HCT116 (cell line): ENCODE results near the gene OPN3. TPM values are rescaled to one million over a fixed set of nuclear protein-coding genes. Genes with fewer than 3 reads are reported as not detected.

Source experiments
- ATAC-seq: fragments of 200-7000 bp; cut with Tn5 transposase; 2 replicates; pipeline ENCODE4 v1.9.1; 2020; ENCODE audit warnings: mild to moderate bottlenecking, moderate library complexity
- BruUV-seq: library from RNA; stranded (reverse); fragments of 400-500 nt; replicated peaks from 2 replicates; lab custom pipeline; 2021; lab: Mats Ljungman, UMichigan
- CTCF ChIA-PET: fragments of 300-600 bp; sonication (Branson Sonifier 250); formaldehyde crosslinking; loops from one replicate; lab custom pipeline; 2021; ENCODE audit warnings: antibody characterized with exemption; lab: Charles Lee
- POLR2A ChIA-PET: fragments of 300-600, 350-600 bp; sonication (Branson Sonifier 250); formaldehyde crosslinking; loops from one replicate; lab custom pipeline; 2021; ENCODE audit warnings: antibody characterized with exemption; lab: Charles Lee
- RAD21 ChIA-PET, 2 experiments: fragments of 300-600 bp; sonication (Branson Sonifier 250); formaldehyde crosslinking; loops; one replicate each; lab custom pipeline; 2023; ENCODE audit warnings: low total read pairs in 2 of 2; ENCODE audit not compliant: uncharacterized antibody in 2 of 2, unreplicated experiment in 2 of 2, low non-redundant PET in 1 of 2; lab: Charles Lee
- DNase-seq: peaks from one replicate; pipeline ENCODE4 v3.0.0-alpha.2; 2010; ENCODE audit warnings: low read depth, low spot score
- H2AFZ ChIP-seq: fragments of 200-600 bp; shearing (Covaris generic), sonication (generic); 2 replicates; pipeline ENCODE4 v1.6.1; 2017; ENCODE audit warnings: low read depth, mixed run types, mixed read lengths, antibody characterized with exemption, low read length; ENCODE audit not compliant: poor library complexity, severe bottlenecking
- H3K27ac ChIP-seq: 2 replicates; pipeline ENCODE4 v1.5.1; 2012; ENCODE audit warnings: low read depth, low read length
- H3K27me3 ChIP-seq: fragments of 200-600 bp; sonication (generic); 2 replicates; pipeline ENCODE4 v1.6.1; 2016; ENCODE audit warnings: mixed run types, low read length, mixed read lengths; ENCODE audit not compliant: insufficient read depth
- H3K36me3 ChIP-seq, 2 experiments: fragments of 200-500 bp in 1 of 2; fragments of 200-600 bp in 1 of 2; sonication (Bioruptor generic) in 1 of 2; sonication (generic) in 1 of 2; 2 replicates each; pipeline versions ENCODE4 v1.5.1 to v1.6.1; 2014 to 2016; ENCODE audit warnings: low read length in 2 of 2, inconsistent platforms in 1 of 2, mixed read lengths in 1 of 2, mixed run types in 1 of 2; ENCODE audit not compliant: insufficient read depth in 2 of 2, control insufficient read depth in 1 of 2
- H3K4me1 ChIP-seq, 2 experiments: fragments of 200-600 bp in 1 of 2; sonication (generic) in 1 of 2; 2 replicates each; pipeline versions ENCODE4 v1.5.1 to v1.6.1; 2012 to 2017; ENCODE audit warnings: low read length in 2 of 2, inconsistent platforms in 1 of 2, mild to moderate bottlenecking in 1 of 2, mixed read lengths in 1 of 2, mixed run types in 1 of 2, moderate library complexity in 1 of 2; ENCODE audit not compliant: insufficient read depth in 2 of 2, control insufficient read depth in 1 of 2
- H3K4me2 ChIP-seq: fragments of 200-600 bp; sonication (generic); 2 replicates; pipeline ENCODE4 v1.6.1; 2017; ENCODE audit warnings: mixed run types, low read length, mixed read lengths
- H3K4me3 ChIP-seq, 2 experiments: fragments of 200-600 bp in 1 of 2; sonication (generic) in 1 of 2; replicated peaks in 1 of 2; 2 replicates each; pipeline ENCODE4 v1.5.1; 2011 to 2016; ENCODE audit warnings: low read length in 2 of 2, control low read depth in 1 of 2, low read depth in 1 of 2, mild to moderate bottlenecking in 1 of 2, mixed read lengths in 1 of 2, mixed run types in 1 of 2
- H3K79me2 ChIP-seq: fragments of 200-600 bp; sonication (generic); 2 replicates; pipeline ENCODE4 v1.6.1; 2017; ENCODE audit warnings: mild to moderate bottlenecking, mixed run types, low read length, moderate library complexity, mixed read lengths; ENCODE audit not compliant: insufficient read depth
- H3K9ac ChIP-seq: fragments of 200-600 bp; sonication (generic); 2 replicates; pipeline ENCODE4 v1.6.1; 2016; ENCODE audit warnings: low read length, mixed read lengths
- H3K9me2 ChIP-seq: fragments of 200-600 bp; sonication (generic), shearing (Covaris generic); 2 replicates; pipeline ENCODE4 v1.6.1; 2017; ENCODE audit warnings: mixed run types, mild to moderate bottlenecking, moderate library complexity; ENCODE audit not compliant: insufficient read depth
- H3K9me3 ChIP-seq, 2 experiments: fragments of 200-500 bp in 1 of 2; fragments of 200-600 bp in 1 of 2; sonication (Bioruptor generic) in 1 of 2; sonication (generic) in 1 of 2; 2 replicates each; pipeline ENCODE4 v1.6.1; 2014 to 2017; ENCODE audit warnings: low read length in 2 of 2, mixed read lengths in 2 of 2, inconsistent platforms in 1 of 2, low read depth in 1 of 2, mild to moderate bottlenecking in 1 of 2, mixed run types in 1 of 2, moderate library complexity in 1 of 2; ENCODE audit not compliant: control insufficient read depth in 1 of 2, insufficient read depth in 1 of 2
- H4K20me1 ChIP-seq: fragments of 200-600 bp; sonication (generic), shearing (Covaris generic); 2 replicates; pipeline ENCODE4 v1.6.1; 2017; ENCODE audit warnings: mixed run types, mild to moderate bottlenecking, moderate library complexity; ENCODE audit not compliant: insufficient read depth
- ATF3 ChIP-seq: IDR thresholded peaks from 2 replicates; pipeline ENCODE4 v1.6.1; 2012
- CBX3 ChIP-seq: IDR thresholded peaks from 2 replicates; pipeline ENCODE4 v1.6.1; 2012; ENCODE audit warnings: low read depth
- EGR1 ChIP-seq: IDR thresholded peaks from 2 replicates; pipeline ENCODE4 v1.6.1; 2012; ENCODE audit warnings: low read depth
- EZH2phosphoT487 ChIP-seq: fragments of 200-600 bp; IDR thresholded peaks from 2 replicates; pipeline ENCODE4 v1.6.1; 2018; ENCODE audit warnings: antibody characterized with exemption, borderline replicate concordance
- FOSL1 ChIP-seq: IDR thresholded peaks from 2 replicates; pipeline ENCODE4 v1.6.1; 2012; ENCODE audit warnings: low read depth
- MAX ChIP-seq: IDR thresholded peaks from 2 replicates; pipeline ENCODE4 v1.6.1; 2012
- POLR2A ChIP-seq: IDR thresholded peaks from 2 replicates; pipeline ENCODE4 v1.7.0; 2011; ENCODE audit warnings: borderline replicate concordance; ENCODE audit not compliant: insufficient read depth, insufficient read length; ENCODE audit errors: extremely low read depth
- REST ChIP-seq: IDR thresholded peaks from 2 replicates; pipeline ENCODE4 v1.6.1; 2012; ENCODE audit warnings: low read depth
- SIN3A ChIP-seq: IDR thresholded peaks from 2 replicates; pipeline ENCODE4 v1.6.1; 2012; ENCODE audit warnings: low read depth
- SRF ChIP-seq: IDR thresholded peaks from 2 replicates; pipeline ENCODE4 v1.6.1; 2012; ENCODE audit warnings: low read depth
- TCF7L2 ChIP-seq: IDR thresholded peaks from 2 replicates; pipeline ENCODE4 v1.7.0; 2011; ENCODE audit warnings: borderline replicate concordance, inconsistent platforms; ENCODE audit not compliant: insufficient read depth, insufficient read length; ENCODE audit errors: extremely low read depth
- YY1 ChIP-seq: IDR thresholded peaks from 2 replicates; pipeline ENCODE4 v1.6.1; 2011; ENCODE audit warnings: low read length, low read depth, moderate library complexity, mild to moderate bottlenecking; ENCODE audit not compliant: insufficient replicate concordance; ENCODE audit errors: extremely low read depth
- ZBTB33 ChIP-seq: IDR thresholded peaks from 2 replicates; pipeline ENCODE4 v1.6.1; 2011; ENCODE audit warnings: mild to moderate bottlenecking, low read length, moderate library complexity; ENCODE audit not compliant: insufficient replicate concordance; ENCODE audit errors: extremely low read depth
- ZFX ChIP-seq: fragments of 450-650 bp; IDR thresholded peaks from 2 replicates; pipeline ENCODE4 v1.6.1; 2017
- ZNF274 ChIP-seq: fragments of 200-500 bp; sonication (Bioruptor generic); IDR thresholded peaks from 2 replicates; pipeline ENCODE4 v1.6.1; 2014; ENCODE audit warnings: mild to moderate bottlenecking, low read depth, low read length, inconsistent platforms
- intact Hi-C: fragments of 100-400 bp; cut with micrococcal nuclease; formaldehyde crosslinking; loops from 2 replicates; pipeline ENCODE4 v1.10.0; 2022
- total RNA-seq: library from RNA; stranded (reverse); gene quantifications from one replicate; pipeline ENCODE4 v1.2.1, GENCODE V29; 2021; ENCODE audit not compliant: unreplicated experiment

OPN3 gene
- total RNA-seq, 1 experiment from 2014 or later: 6.1 TPM

- no peak overlapping the region for H3K9ac ChIP-seq
- no peaks in the 10 kb centered on the region for H4K20me1 ChIP-seq
- RAD21 ChIA-PET: no interaction called here
- no peak overlapping the region for H3K4me3 ChIP-seq
- intact Hi-C loops: no loop called here
- H2AFZ ChIP-seq: no peak overlapping the region
- no peak for TF ChIP-seq EGR1
- no peak for TF ChIP-seq TCF7L2
- TF ChIP-seq MAX: no peak
- no peak for TF ChIP-seq SIN3A
- no peak for TF ChIP-seq SRF
- TF ChIP-seq ZNF274: no peak
- TF ChIP-seq CBX3: no peak
- no peak for TF ChIP-seq ZBTB33
- no peak for TF ChIP-seq ZFX
- no peak for TF ChIP-seq POLR2A
- TF ChIP-seq FOSL1: no peak
- TF ChIP-seq YY1: no peak
- no peak for TF ChIP-seq ATF3
- no peak for TF ChIP-seq EZH2phosphoT487
- no peak for TF ChIP-seq REST
- TF ChIP-seq, all 23 proteins: peak for 0
- CTCF ChIA-PET: no interaction called here
- Histone ChIP-seq H3K9me2 (no peaks in the 10 kb centered on the region), H3K9me3 (no peaks in the 10 kb centered on the region), H3K27me3 (peaks cover 12% of the 10 kb centered on the region; the same call in 1 of the 2 replicates), H3K4me1 (no peaks in the 10 kb centered on the region), H3K79me2 (no peaks in the 10 kb centered on the region), H3K4me2 (no peak overlapping the region), H3K27ac (no peak overlapping the region), H3K36me3 (no peaks in the 10 kb centered on the region)
- BruUV-seq: no TSS peak
- DNase-seq (no peak), ATAC-seq (no peak)
- POLR2A ChIA-PET: no interaction called here
Measured at GRCh38 chr1:241678536-241678935, 38.4 kb upstream of the OPN3 start.
